Activated CD8-positive, alpha-beta T cell treated with anti-CD3 and anti-CD28 coated beads for 36 hours (primary cell): ENCODE results near the gene ART5. TPM values are rescaled to one million over a fixed set of nuclear protein-coding genes. Genes with fewer than 3 reads are reported as not detected.
A peak's percentile ranks its signal among the peaks of the same experiment; 100 is the strongest.

Experiments
- ATAC-seq: fragments of 200-7000 bp; cut with Tn5 transposase; one replicate; pipeline ENCODE4 v1.10.0; 2021; ENCODE audit warnings: mild to moderate bottlenecking, moderate library complexity
- CTCF ChIA-PET: fragments of 350-600 bp; sonication (Branson Sonifier 250); formaldehyde crosslinking; loops from one replicate; lab custom pipeline; 2021; ENCODE audit warnings: antibody characterized with exemption; lab: Charles Lee
- POLR2A ChIA-PET: fragments of 350-600 bp; sonication (Branson Sonifier 250); formaldehyde crosslinking; loops from one replicate; lab custom pipeline; 2021; ENCODE audit warnings: antibody characterized with exemption; lab: Charles Lee
- DNase-seq: peaks from one replicate; pipeline ENCODE4 v3.0.0-alpha.2; 2020
- H3K27ac Mint-ChIP-seq: one replicate; pipeline ENCODE4 v1.8.0; 2021; ENCODE audit warnings: mild to moderate bottlenecking, mixed read lengths
- H3K27me3 Mint-ChIP-seq: one replicate; pipeline ENCODE4 v1.8.0; 2021; ENCODE audit warnings: mixed read lengths
- H3K36me3 Mint-ChIP-seq: one replicate; pipeline ENCODE4 v1.8.0; 2021; ENCODE audit warnings: low read depth, mixed read lengths
- H3K4me1 Mint-ChIP-seq: one replicate; pipeline ENCODE4 v1.8.0; 2021; ENCODE audit warnings: low read depth, mixed read lengths
- H3K4me3 Mint-ChIP-seq: one replicate; pipeline ENCODE4 v1.8.0; 2021; ENCODE audit warnings: mild to moderate bottlenecking, moderate library complexity, mixed read lengths
- H3K9me3 Mint-ChIP-seq: one replicate; pipeline ENCODE4 v1.8.0; 2021; ENCODE audit warnings: mixed read lengths
- intact Hi-C: fragments of 100-400 bp; cut with micrococcal nuclease; formaldehyde crosslinking; loops from one replicate; pipeline ENCODE4 v1.10.0; 2022
- total RNA-seq, 2 experiments: library from RNA; stranded (reverse); gene quantifications; one replicate each; pipeline ENCODE4 v1.2.3, GENCODE V29; 2021
- TF ChIP-seq, protein P1 (sequence below): fragments of 200-600 bp; IDR thresholded peaks from one replicate; pipeline ENCODE4 v1.8.0; 2022; ENCODE audit warnings: antibody characterized with exemption, mild to moderate bottlenecking

ART5 gene
- total RNA-seq, 2 experiments from 2014 or later, result not detected

DNA sequence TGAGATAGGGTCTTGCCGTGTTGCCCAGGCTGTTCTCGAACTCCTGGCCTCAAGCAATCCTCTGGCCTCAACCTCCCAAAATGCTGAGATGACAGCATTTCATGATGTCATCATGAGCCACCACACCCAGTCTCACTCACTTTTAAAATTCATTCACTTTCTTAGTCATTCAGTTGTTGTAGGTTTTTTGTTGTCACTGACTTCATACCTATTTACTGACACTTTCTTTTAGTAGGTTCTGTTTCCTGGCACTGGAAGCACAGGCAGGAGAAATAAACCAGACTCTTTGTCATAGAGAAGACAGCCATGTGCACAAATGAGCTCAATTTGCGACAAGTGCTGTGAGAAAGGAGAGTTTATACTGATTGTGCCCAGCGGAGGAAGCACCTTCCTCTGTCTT is 10.5 kb downstream of the ART5 start:
- DNase-seq (no peak), ATAC-seq (no peak)
- POLR2A ChIA-PET, result no interaction called here
- peaks cover 3% of the 10 kb centered on the region for H3K27me3 Mint-ChIP-seq
- TF ChIP-seq, protein P1, sequence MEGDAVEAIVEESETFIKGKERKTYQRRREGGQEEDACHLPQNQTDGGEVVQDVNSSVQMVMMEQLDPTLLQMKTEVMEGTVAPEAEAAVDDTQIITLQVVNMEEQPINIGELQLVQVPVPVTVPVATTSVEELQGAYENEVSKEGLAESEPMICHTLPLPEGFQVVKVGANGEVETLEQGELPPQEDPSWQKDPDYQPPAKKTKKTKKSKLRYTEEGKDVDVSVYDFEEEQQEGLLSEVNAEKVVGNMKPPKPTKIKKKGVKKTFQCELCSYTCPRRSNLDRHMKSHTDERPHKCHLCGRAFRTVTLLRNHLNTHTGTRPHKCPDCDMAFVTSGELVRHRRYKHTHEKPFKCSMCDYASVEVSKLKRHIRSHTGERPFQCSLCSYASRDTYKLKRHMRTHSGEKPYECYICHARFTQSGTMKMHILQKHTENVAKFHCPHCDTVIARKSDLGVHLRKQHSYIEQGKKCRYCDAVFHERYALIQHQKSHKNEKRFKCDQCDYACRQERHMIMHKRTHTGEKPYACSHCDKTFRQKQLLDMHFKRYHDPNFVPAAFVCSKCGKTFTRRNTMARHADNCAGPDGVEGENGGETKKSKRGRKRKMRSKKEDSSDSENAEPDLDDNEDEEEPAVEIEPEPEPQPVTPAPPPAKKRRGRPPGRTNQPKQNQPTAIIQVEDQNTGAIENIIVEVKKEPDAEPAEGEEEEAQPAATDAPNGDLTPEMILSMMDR, result no peak
- no peaks in the 10 kb centered on the region for H3K9me3 Mint-ChIP-seq
- CTCF ChIA-PET, result interaction anchor here (0.7 to 2.1 kb wide), 2 partner anchors 21 to 23 kb away, joined by 3 to 5 read pairs; no protein-coding TSS in a partner anchor
- no peak overlapping the region for H3K4me3 Mint-ChIP-seq
- H3K4me1 Mint-ChIP-seq, result peaks cover 3% of the 10 kb centered on the region
- intact Hi-C loops, result no loop called here
- H3K36me3 Mint-ChIP-seq, result no peaks in the 10 kb centered on the region
- no peak overlapping the region for H3K27ac Mint-ChIP-seq

DNA sequence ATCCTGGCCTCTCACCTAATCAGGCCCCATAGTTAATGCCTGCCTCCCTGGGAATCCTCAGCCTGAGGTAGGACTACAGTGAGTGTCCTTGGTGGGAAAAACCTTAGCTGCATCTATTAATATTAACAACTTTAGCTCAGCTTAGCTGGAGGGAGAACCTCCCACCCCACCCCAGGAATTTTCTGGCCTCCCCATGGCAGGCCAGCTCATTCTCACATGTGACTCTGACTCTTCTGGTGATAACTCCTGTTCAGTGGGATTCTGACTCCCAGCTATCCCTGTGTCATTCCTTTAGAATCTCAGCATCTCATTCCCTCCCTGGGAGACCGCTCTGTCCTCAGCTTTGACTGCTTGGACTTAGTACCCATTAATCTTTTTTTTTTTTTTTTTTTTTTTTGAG is 14.5 kb downstream of the ART5 start:
- ChIA-PET CTCF (no interaction called here), POLR2A (no interaction called here)
- no peak for DNase-seq
- TF ChIP-seq, protein P1, result no peak
- no peak for ATAC-seq
- H3K27ac Mint-ChIP-seq, result no peak overlapping the region
- no peak overlapping the region for H3K4me3 Mint-ChIP-seq
- no peaks in the 10 kb centered on the region for H3K9me3 Mint-ChIP-seq
- peaks cover 3% of the 10 kb centered on the region for H3K27me3 Mint-ChIP-seq
- intact Hi-C loops, result no loop called here
- H3K4me1 Mint-ChIP-seq, result peaks cover 3% of the 10 kb centered on the region
- H3K36me3 Mint-ChIP-seq, result no peaks in the 10 kb centered on the region

DNA sequence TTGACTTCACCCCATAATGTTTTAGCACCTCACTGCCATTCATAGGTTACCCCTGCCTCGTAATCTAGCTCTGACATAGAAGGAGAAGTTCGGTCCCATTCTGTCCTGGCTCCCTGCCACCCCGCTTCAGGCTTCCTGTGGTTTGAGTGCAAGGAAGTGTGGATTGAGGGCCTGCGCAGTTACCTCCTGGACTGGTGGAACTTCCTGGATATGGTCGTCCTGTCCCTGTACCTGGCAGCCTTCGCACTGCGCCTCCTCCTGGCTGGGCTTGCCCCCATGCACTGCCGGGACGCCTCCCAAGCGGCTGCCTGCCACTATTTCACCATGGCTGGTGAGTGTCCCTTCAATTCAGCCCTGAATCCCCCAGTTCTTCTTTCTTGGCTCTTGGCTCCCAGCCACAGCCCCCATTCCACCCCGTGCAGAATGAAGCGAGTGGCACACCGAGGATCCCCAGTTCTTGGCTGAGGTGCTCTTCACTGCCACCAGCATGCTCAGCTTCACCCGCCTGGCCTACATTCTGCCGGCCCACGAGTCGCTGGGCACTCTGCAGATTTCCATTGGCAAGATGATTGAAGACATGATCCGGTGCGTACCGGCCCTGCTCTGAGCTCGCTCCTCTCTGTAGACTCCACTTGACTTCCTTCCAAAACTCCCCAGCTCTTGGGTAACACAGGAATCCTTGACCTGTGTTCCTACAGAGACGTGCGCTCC is 15.4 kb downstream of the ART5 start:
- intact Hi-C loops, result no loop called here
- ChIA-PET CTCF (no interaction called here), POLR2A (interaction anchor here (1.2 to 1.8 kb wide), 2 partner anchors 11 to 17 kb away, joined by 3 to 5 read pairs; no protein-coding TSS in a partner anchor)
- H3K36me3 Mint-ChIP-seq, result no peaks in the 10 kb centered on the region
- H3K4me1 Mint-ChIP-seq, result peaks cover 3% of the 10 kb centered on the region
- ATAC-seq (no peak), DNase-seq (peak; percentile 22)
- H3K9me3 Mint-ChIP-seq, result no peaks in the 10 kb centered on the region
- TF ChIP-seq, protein P1, result no peak
- H3K27me3 Mint-ChIP-seq, result peaks cover 3% of the 10 kb centered on the region
- no peak overlapping the region for H3K4me3 Mint-ChIP-seq
- H3K27ac Mint-ChIP-seq, result no peak overlapping the region

DNA sequence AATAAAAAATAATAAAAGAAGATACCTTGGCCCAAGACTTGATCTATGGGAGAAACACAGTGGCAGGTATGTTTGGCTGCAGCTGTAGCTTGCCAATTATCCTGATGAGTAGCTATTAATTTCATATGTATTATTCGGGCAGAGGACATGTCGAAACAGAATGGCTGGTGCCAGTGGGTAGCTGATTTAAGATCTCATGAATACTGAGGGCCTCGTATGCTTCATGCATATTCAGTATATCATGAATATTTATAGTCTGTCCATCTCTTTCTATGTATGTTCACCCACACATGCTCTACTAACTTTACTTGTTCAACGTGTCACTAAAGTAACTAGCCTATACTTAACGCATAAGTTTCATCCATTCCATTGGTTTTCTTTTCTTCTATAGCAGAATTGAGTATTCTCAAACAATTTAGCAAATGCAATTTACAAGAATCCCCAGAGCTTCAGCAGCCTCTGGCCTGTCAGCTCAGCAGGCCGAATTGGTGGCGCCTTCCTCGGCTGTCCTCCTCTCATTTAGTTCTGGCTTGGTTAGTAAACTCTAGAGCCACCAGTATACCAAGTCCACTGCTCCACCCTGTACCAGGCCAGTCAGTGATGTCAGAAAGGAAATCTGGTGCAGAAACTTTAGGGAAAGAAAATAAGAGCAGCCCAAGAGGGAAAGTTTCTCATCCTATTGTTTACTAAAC is 17.9 kb downstream of the ART5 start:
- intact Hi-C loops, result no loop called here
- ATAC-seq, result no peak
- Mint-ChIP-seq H3K27me3 (peaks cover 3% of the 10 kb centered on the region), H3K27ac (no peak overlapping the region), H3K4me1 (peaks cover 3% of the 10 kb centered on the region), H3K9me3 (no peaks in the 10 kb centered on the region), H3K36me3 (no peaks in the 10 kb centered on the region), H3K4me3 (no peak overlapping the region)
- POLR2A ChIA-PET, result no interaction called here
- CTCF ChIA-PET, result interaction anchor here (1.3 kb wide), 1 partner anchor 14 kb away, joined by 3 read pairs; no protein-coding TSS in a partner anchor
- TF ChIP-seq, protein P1, result no peak
- DNase-seq, result no peak

DNA sequence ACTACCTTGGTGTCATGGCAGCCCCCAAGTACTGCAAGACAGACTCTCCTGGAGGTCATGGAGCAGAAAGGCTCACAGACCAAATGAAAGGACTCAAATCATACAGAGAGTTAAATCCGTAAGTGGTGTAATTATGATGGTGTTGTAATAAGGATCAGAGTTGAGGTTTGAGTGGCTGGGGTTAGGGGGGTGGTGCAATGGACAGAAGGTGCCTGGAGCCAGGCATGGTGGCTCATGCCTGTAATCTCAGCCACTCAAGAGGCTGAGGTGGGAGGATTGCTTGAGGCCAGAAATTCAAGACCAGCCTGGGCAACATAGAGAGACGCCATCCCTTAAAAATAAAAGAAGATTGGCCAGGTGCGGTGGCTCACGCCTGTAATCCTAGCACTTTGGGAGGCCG is 18.7 kb downstream of the ART5 start:
- Mint-ChIP-seq H3K9me3 (no peaks in the 10 kb centered on the region), H3K27ac (no peak overlapping the region), H3K27me3 (peaks cover 3% of the 10 kb centered on the region), H3K4me1 (peaks cover 3% of the 10 kb centered on the region), H3K4me3 (no peak overlapping the region), H3K36me3 (no peaks in the 10 kb centered on the region)
- ATAC-seq (no peak), DNase-seq (no peak)
- TF ChIP-seq, protein P1, result no peak
- CTCF ChIA-PET, result no interaction called here
- intact Hi-C loops, result no loop called here
- POLR2A ChIA-PET, result no interaction called here
